ENCODE data around the gene ETS1.

ETS1 gene

GRCh38 chr11:128465946-128466705 is 121.2 kb downstream of the ETS1 start:
- FAIRE-seq, result no peak
- no peak for TF ChIP-seq CTCF (IDR thresholded peaks at IDR 0.05; ENCODE audit: insufficient read depth, missing control alignments)
- DNase-seq (ENCODE audit: insufficient read length, low spot score), result no peak

GRCh38 chr11:128465531-128465930 is 121.8 kb downstream of the ETS1 start:
- no peak for DNase-seq (ENCODE audit: insufficient read length, low spot score)
- FAIRE-seq, result no peak
- no peak for TF ChIP-seq CTCF (IDR thresholded peaks at IDR 0.05; ENCODE audit: insufficient read depth, missing control alignments)

- TF ChIP-seq CTCF (IDR thresholded peaks at IDR 0.05; ENCODE audit: insufficient read depth, missing control alignments), result no peak
- FAIRE-seq, result no peak
- DNase-seq (ENCODE audit: insufficient read length, low spot score), result no peak
Observed at GRCh38 chr11:128464878-128465450, 122.4 kb downstream of the ETS1 start.

DNA sequence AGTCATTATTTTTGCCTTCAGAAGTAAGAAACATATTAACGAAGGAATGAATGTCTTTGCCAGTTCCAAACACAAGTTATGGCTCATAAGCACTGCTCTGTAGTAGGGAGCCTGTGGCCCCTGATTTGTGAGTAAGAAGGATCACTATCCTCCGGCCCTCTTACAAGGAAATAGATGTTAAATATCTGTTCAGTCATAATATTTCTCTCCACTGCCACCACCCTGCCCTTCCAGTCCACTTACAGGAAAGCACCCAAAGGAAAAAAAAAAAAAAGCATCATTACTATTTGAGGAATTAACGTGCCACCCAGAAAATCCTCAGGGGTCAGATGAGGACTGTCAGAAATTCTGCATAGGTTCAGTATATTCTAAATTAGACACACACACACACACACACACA is 123.4 kb downstream of the ETS1 start:
- TF ChIP-seq CTCF (IDR thresholded peaks at IDR 0.05; ENCODE audit: insufficient read depth, missing control alignments), result no peak
- no peak for FAIRE-seq
- DNase-seq (ENCODE audit: insufficient read length, low spot score), result no peak

GRCh38 chr11:128463371-128463829 is 124.0 kb downstream of the ETS1 start:
- DNase-seq (ENCODE audit: insufficient read length, low spot score) (no peak), FAIRE-seq (no peak)
- no peak for TF ChIP-seq CTCF (IDR thresholded peaks at IDR 0.05; ENCODE audit: insufficient read depth, missing control alignments)

- TF ChIP-seq CTCF (IDR thresholded peaks at IDR 0.05; ENCODE audit: insufficient read depth, missing control alignments), result no peak
- DNase-seq (ENCODE audit: insufficient read length, low spot score), result no peak
- FAIRE-seq, result no peak
Observed at GRCh38 chr11:128462922-128463321, 124.4 kb downstream of the ETS1 start.

DNA sequence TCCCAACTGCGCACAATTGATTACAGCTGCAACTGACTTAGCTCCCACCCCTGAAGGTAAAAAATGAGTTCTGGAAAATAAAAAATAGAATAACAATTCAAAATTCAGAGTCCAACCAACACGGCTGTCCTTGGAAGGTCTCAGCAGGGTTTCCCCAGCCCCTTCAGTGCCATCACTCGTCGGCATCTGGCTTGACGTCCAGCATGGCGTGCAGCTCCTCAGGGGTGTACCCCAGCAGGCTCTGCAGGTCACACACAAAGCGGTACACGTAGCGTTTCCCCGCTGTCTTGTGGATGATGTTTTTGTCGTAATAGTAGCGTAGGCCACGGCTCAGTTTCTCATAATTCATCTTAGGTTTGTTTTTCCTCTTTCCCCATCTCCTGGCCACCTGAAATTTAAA is 125.2 kb downstream of the ETS1 start:
- FAIRE-seq (no peak), DNase-seq (ENCODE audit: insufficient read length, low spot score) (no peak)
- TF ChIP-seq CTCF (IDR thresholded peaks at IDR 0.05; ENCODE audit: insufficient read depth, missing control alignments), result no peak
